ENCODE measurements around the gene SLC25A51. TPM values are rescaled to one million over a fixed set of nuclear protein-coding genes. Genes with fewer than 3 reads are reported as not detected.
"Not testable (repeated sequence)": the region's sequence is repeated elsewhere in the genome, so short reads cannot be mapped to it uniquely, and the experiment has no call there.

SLC25A51 gene
- total RNA-seq, 3 donors from 2014 or later: 20.6 to 32.2 (median 22.4) TPM

DNA sequence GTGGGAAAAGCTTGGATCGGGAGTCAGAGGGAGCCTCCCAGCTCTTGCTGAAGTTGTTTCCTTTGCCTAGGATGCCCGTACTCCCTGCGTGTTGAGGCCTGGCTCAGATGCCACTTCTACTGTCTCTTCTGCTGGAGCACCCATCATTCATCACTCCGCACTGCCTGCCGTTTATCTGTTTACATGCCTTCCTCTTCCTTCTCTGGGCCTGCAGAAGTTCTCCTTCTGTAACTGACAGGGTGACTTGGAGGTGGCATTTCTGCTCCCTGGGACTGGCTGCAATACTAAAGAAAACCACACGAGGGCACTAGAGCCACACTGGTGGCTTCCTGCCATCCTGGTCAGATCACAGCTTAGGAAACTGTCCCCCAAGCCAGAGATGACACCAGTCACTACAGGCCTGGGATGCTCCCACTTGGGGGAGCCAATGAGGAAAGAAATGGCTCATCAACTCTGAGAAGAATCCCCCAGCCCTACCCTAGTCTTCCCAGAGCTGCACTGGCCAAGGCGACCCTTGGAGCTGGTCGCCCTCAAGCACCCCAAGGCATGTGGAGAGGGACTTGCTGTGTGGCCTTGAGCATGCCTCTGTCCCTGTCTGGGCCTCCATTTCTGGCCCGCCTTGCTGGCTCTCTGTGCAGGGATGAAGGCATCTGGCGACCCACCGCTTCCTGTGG, 9.7 kb upstream of the SLC25A51 start:
- Histone ChIP-seq H3K4me3 (no peak overlapping the region), H3K4me1 (ENCODE audit: low read depth) (no peaks in the 10 kb centered on the region), H3K36me3 (ENCODE audit: low read depth) (no peaks in the 10 kb centered on the region), H3K9me3 (no peaks in the 10 kb centered on the region)
- intact Hi-C loops (cut with DNase I, micrococcal nuclease): loop anchor here (5.0 to 10.0 kb wide), 2 partner anchors 171 to 449 kb away; no protein-coding TSS in a partner anchor
- ATAC-seq (peak; percentile 94), DNase-seq (peak in 2 of 3 donors; percentile 88 to 92)
- TF ChIP-seq, protein P1, sequence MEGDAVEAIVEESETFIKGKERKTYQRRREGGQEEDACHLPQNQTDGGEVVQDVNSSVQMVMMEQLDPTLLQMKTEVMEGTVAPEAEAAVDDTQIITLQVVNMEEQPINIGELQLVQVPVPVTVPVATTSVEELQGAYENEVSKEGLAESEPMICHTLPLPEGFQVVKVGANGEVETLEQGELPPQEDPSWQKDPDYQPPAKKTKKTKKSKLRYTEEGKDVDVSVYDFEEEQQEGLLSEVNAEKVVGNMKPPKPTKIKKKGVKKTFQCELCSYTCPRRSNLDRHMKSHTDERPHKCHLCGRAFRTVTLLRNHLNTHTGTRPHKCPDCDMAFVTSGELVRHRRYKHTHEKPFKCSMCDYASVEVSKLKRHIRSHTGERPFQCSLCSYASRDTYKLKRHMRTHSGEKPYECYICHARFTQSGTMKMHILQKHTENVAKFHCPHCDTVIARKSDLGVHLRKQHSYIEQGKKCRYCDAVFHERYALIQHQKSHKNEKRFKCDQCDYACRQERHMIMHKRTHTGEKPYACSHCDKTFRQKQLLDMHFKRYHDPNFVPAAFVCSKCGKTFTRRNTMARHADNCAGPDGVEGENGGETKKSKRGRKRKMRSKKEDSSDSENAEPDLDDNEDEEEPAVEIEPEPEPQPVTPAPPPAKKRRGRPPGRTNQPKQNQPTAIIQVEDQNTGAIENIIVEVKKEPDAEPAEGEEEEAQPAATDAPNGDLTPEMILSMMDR (IDR thresholded peaks at IDR 0.05): peak; percentile 96

GRCh38 chr9:37911271-37911681, 7.3 kb upstream of the SLC25A51 start:
- no peaks in the 10 kb centered on the region for H3K36me3 ChIP-seq (ENCODE audit: low read depth)
- no peaks in the 10 kb centered on the region for H3K9me3 ChIP-seq
- TF ChIP-seq, protein P1 (IDR thresholded peaks at IDR 0.05): no peak
- H3K4me3 ChIP-seq: no peak overlapping the region
- no peak for DNase-seq
- intact Hi-C loops (cut with DNase I, micrococcal nuclease): loop anchor here (5.0 to 10.0 kb wide), 2 partner anchors 174 to 451 kb away; no protein-coding TSS in a partner anchor
- no peaks in the 10 kb centered on the region for H3K4me1 ChIP-seq (ENCODE audit: low read depth)
- no peak for ATAC-seq

- H3K4me3 ChIP-seq: no peak overlapping the region
- no peak for ATAC-seq
- intact Hi-C loops (cut with DNase I, micrococcal nuclease): loop anchor here (5.0 to 10.0 kb wide), 2 partner anchors 175 to 452 kb away; no protein-coding TSS in a partner anchor
- no peaks in the 10 kb centered on the region for H3K9me3 ChIP-seq
- TF ChIP-seq, protein P1 (IDR thresholded peaks at IDR 0.05): no peak
- no peaks in the 10 kb centered on the region for H3K36me3 ChIP-seq (ENCODE audit: low read depth)
- no peak for DNase-seq
- no peaks in the 10 kb centered on the region for H3K4me1 ChIP-seq (ENCODE audit: low read depth)
Measured at GRCh38 chr9:37910271-37910670, 6.3 kb upstream of the SLC25A51 start.

GRCh38 chr9:37909836-37910235, 5.9 kb upstream of the SLC25A51 start:
- H3K36me3 ChIP-seq (ENCODE audit: low read depth); H3K4me1 ChIP-seq (ENCODE audit: low read depth); ATAC-seq; DNase-seq; H3K9me3 ChIP-seq; H3K4me3 ChIP-seq: not testable (repeated sequence)
- intact Hi-C loops (cut with DNase I, micrococcal nuclease): loop anchor here (5.0 to 10.0 kb wide), 3 partner anchors 175 to 452 kb away; no protein-coding TSS in a partner anchor

DNA sequence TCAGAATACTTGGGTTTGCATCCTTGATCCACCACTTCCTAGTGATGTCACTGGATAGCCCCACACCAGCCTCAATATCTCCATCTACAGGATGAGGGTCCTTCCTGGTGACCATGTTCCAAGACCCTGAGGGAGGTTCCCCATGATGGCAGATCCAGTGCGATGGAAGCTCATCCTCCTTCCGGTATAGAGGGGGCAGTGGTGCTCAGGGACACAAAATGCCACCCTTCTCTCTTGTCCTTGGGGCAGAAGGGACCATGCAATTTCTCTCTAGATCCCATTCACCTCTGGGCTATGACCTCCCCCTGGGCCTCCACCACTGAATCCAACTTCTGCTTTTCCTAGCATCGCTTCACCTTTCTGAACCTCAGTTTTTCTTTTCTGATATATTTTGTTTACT, 5.4 kb upstream of the SLC25A51 start:
- TF ChIP-seq, protein P1 (IDR thresholded peaks at IDR 0.05): no peak
- Histone ChIP-seq H3K36me3 (ENCODE audit: low read depth) (no peaks in the 10 kb centered on the region), H3K4me1 (ENCODE audit: low read depth) (peaks cover 6% of the 10 kb centered on the region), H3K9me3 (no peaks in the 10 kb centered on the region), H3K4me3 (no peak overlapping the region)
- DNase-seq: no peak
- intact Hi-C loops (cut with DNase I, micrococcal nuclease): loop anchor here in 1 of 2 donors (10.0 kb wide), 1 partner anchor 255 kb away; no protein-coding TSS in a partner anchor
- ATAC-seq: no peak

DNA sequence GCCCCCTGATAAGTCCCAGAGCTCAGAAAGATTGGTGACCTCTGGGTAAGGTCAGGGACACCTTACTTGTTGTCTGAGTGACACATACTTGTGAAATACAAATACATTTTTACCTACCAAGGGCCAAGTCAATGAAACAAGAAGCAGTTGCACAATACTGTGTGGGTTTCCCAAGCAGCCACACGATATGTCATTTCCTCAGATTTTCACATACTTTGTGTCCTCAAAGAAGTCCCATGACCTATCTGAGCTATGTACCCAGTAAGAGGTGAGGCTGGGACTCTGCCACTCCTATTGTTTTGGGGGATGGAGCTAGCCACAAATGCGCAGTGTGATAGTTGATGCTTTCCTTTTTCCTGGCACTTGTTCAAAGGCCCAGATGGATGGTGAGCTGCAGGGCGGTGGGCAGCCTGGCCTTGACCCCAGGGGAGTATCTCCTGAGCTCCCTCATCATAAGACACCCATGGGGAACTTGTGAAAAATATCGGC, 4.8 kb upstream of the SLC25A51 start:
- Histone ChIP-seq H3K4me1 (ENCODE audit: low read depth) (peaks cover 6% of the 10 kb centered on the region), H3K4me3 (no peak overlapping the region), H3K36me3 (ENCODE audit: low read depth) (no peaks in the 10 kb centered on the region), H3K9me3 (no peaks in the 10 kb centered on the region)
- no peak for DNase-seq
- TF ChIP-seq, protein P1 (IDR thresholded peaks at IDR 0.05): no peak
- intact Hi-C loops (cut with DNase I, micrococcal nuclease): loop anchor here in 1 of 2 donors (10.0 kb wide), 1 partner anchor 256 kb away; no protein-coding TSS in a partner anchor
- no peak for ATAC-seq

All from mucosa of descending colon (tissue), 3 donors.